Karpas-422 (cell line): Measurements from ENCODE around the gene RAPGEF3. TPM values are rescaled to one million over a fixed set of nuclear protein-coding genes. Genes with fewer than 3 reads are reported as not detected.

ENCODE experiments used
- DNase-seq: peaks from one replicate; pipeline ENCODE4 v3.0.0-alpha.2; 2015
- H2AFZ ChIP-seq: fragments of 200-600 bp; sonication (generic); 2 replicates; pipeline ENCODE4 v1.6.1; 2014; ENCODE audit warnings: antibody characterized with exemption, low read length, mixed read lengths
- H3K27ac ChIP-seq: fragments of 200-600 bp; sonication (generic); 2 replicates; pipeline ENCODE4 v1.5.1; 2014; ENCODE audit warnings: mild to moderate bottlenecking, low read length, moderate library complexity
- H3K27me3 ChIP-seq: fragments of 200-600 bp; sonication (generic); 2 replicates; pipeline ENCODE4 v1.6.1; 2014; ENCODE audit warnings: low read length, mixed read lengths
- H3K36me3 ChIP-seq: fragments of 200-600 bp; sonication (generic); 2 replicates; pipeline ENCODE4 v1.6.1; 2014; ENCODE audit warnings: low read length, mixed read lengths; ENCODE audit not compliant: insufficient read depth
- H3K4me1 ChIP-seq: fragments of 200-600 bp; sonication (generic); 2 replicates; pipeline ENCODE4 v1.6.1; 2014; ENCODE audit warnings: mild to moderate bottlenecking, low read length, mixed read lengths
- H3K4me2 ChIP-seq: fragments of 200-600 bp; sonication (generic); 2 replicates; pipeline ENCODE4 v1.6.1; 2014; ENCODE audit warnings: low read length, low read depth, mild to moderate bottlenecking; ENCODE audit not compliant: poor library complexity, severe bottlenecking
- H3K4me3 ChIP-seq: fragments of 200-600 bp; sonication (generic); 2 replicates; pipeline ENCODE4 v1.5.1; 2014; ENCODE audit warnings: mild to moderate bottlenecking, antibody characterized with exemption, low read length, mixed read lengths
- H3K79me2 ChIP-seq: fragments of 200-600 bp; sonication (generic); 2 replicates; pipeline ENCODE4 v1.6.1; 2014; ENCODE audit warnings: mild to moderate bottlenecking, low read length, mixed read lengths
- H3K9ac ChIP-seq: fragments of 200-600 bp; sonication (generic); 2 replicates; pipeline ENCODE4 v1.6.0; 2014; ENCODE audit warnings: low read length
- H3K9me2 ChIP-seq: fragments of 200-600 bp; sonication (generic), shearing (Covaris generic); replicated peaks from 2 replicates; pipeline ENCODE4 v1.6.0; 2014; ENCODE audit warnings: mild to moderate bottlenecking, low read length, moderate library complexity; ENCODE audit not compliant: insufficient read depth
- H3K9me3 ChIP-seq: fragments of 300-700, 200-600 bp; sonication (generic); 2 replicates; pipeline ENCODE4 v1.6.1; 2014; ENCODE audit warnings: low read length, mixed read lengths
- H4K20me1 ChIP-seq: fragments of 200-600 bp; sonication (generic); 2 replicates; pipeline ENCODE4 v1.6.1; 2014; ENCODE audit warnings: mild to moderate bottlenecking, antibody characterized with exemption, low read length, low read depth; ENCODE audit not compliant: insufficient read depth
- total RNA-seq: library from RNA; depleted of rRNA; stranded (reverse); fragments of >200 nt; shearing (Covaris generic); gene quantifications from 2 replicates; pipeline ENCODE4 v1.2.3, GENCODE V29; 2014; ENCODE audit warnings: low replicate concordance; rRNA removed

Gene RAPGEF3
- total RNA-seq, 1 experiment from 2014 or later = 4.4 TPM

- H3K9ac ChIP-seq = no peak overlapping the region
- H2AFZ ChIP-seq = no peak overlapping the region
- H3K9me2 ChIP-seq = no peaks in the 10 kb centered on the region
- no peak overlapping the region for H3K4me3 ChIP-seq
- H3K36me3 ChIP-seq = peaks cover 53% of the 10 kb centered on the region
- peaks cover 32% of the 10 kb centered on the region for H3K4me1 ChIP-seq
- H3K79me2 ChIP-seq = peaks cover 41% of the 10 kb centered on the region
- H3K27ac ChIP-seq = no peak overlapping the region
- H3K9me3 ChIP-seq = no peaks in the 10 kb centered on the region
- no peaks in the 10 kb centered on the region for H3K27me3 ChIP-seq
- no peak overlapping the region for H3K4me2 ChIP-seq
- DNase-seq = no peak
- H4K20me1 ChIP-seq = no peaks in the 10 kb centered on the region
Observed at GRCh38 chr12:47687636-47688035, 71.0 kb downstream of the RAPGEF3 start.

DNA sequence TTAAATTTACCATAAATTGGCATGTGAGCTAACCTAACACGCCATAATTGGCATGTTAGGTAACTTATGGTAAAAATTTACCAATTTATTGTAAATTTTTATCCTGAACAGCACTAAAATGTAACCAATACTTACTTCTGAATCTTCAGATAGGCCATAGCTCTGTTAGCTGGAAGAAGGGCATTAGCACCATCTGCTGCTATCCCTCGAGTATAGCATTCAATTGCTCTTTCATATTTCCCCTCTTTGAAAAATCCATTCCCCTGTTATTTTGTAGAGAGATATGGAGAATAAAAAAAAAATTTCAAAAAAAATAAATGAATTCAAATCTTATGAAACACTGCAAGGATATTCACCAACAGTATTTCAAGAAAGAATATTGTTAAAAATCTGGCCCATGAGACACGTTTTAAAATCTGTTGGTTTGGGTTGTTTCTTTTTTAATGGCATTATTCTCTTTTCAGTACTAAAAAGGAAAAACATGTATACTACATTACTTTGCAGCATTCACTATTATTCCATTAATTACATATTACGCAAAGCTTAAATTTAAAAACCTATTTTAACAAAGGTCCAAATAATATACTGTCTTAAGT lies 71.9 kb downstream of the RAPGEF3 start:
- H3K36me3 ChIP-seq = peaks cover 59% of the 10 kb centered on the region

More for the DNA sequence above, 71.9 kb downstream of the RAPGEF3 start:
- Histone ChIP-seq H2AFZ (no peak overlapping the region), H4K20me1 (no peaks in the 10 kb centered on the region), H3K79me2 (peaks cover 36% of the 10 kb centered on the region), H3K4me1 (peaks cover 38% of the 10 kb centered on the region), H3K27ac (no peak overlapping the region), H3K27me3 (no peaks in the 10 kb centered on the region), H3K9me2 (no peaks in the 10 kb centered on the region), H3K9ac (no peak overlapping the region), H3K9me3 (no peaks in the 10 kb centered on the region), H3K4me3 (no peak overlapping the region), H3K4me2 (no peak overlapping the region)
- DNase-seq = peak; percentile 75

Other genes starting within 250 kb of the RAPGEF3 start
- gene RPAP3, start 52.9 kb downstream of the RAPGEF3 start, total RNA-seq = 38.2 and 47.2 TPM in 2 replicates
- 1.2 and 10.7 TPM in 2 replicates for gene ENDOU, start 33.4 kb downstream of the RAPGEF3 start, total RNA-seq
- 21.5 and 21.9 TPM in 2 replicates for gene SLC48A1, start 14.4 kb upstream of the RAPGEF3 start, total RNA-seq
- gene HDAC7, start 61.0 kb upstream of the RAPGEF3 start, total RNA-seq = 36.2 and 54.8 TPM in 2 replicates
- gene VDR, start 146.1 kb upstream of the RAPGEF3 start, total RNA-seq = not detected in 2 replicates
- gene TMEM106C, start 204.7 kb upstream of the RAPGEF3 start, total RNA-seq = 95.6 and 127 TPM in 2 replicates
- not detected in 2 replicates for gene COL2A1, start 245.6 kb upstream of the RAPGEF3 start, total RNA-seq